ENCODE data around the gene ATR.
"Not testable (repeated sequence)": the region's sequence is repeated elsewhere in the genome, so short reads cannot be mapped to it uniquely, and the experiment has no call there.

ATR gene

GRCh38 chr3:142445816-142446254 lies 132.7 kb downstream of the ATR start:
- DNase-seq, result no peak

DNA sequence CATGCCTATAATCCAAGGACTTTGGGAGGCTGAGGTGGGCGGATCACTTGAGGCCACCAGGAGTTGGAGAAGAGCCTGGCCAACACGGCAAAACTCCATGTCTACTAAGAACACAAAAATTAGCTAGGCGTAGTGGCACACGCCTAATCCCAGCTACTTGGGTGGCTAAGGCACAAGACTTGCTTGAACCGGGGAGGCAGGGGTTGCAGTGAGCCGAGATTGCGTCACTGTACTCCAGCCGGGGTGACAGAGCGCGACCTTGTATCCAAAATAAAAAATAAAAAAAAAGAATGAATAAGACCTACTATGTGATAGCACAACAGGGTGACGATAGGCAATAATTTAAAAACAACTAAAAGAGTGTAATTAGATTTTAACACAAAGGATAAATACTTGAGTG lies 134.2 kb downstream of the ATR start:
- DNase-seq, result no peak

DNA sequence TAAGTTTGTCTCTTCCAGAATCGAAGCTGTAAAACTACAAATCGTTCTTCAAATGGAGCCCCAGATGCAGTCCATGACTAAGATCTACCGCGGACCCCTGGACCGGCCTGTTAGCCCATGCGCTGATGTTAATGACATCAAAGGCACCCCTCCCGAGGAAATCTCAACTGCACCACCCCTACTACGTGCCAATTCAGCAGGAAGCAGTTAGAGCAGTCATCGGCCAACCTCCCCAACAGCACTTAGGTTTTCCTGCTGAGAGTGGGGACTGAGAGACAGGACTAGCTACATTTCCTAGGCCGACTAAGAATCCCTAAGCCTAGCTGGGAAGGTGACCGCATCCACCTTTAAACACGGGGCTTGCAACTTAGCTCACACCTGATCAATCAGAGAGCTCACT lies 135.5 kb downstream of the ATR start:
- not testable (repeated sequence) for DNase-seq

DNA sequence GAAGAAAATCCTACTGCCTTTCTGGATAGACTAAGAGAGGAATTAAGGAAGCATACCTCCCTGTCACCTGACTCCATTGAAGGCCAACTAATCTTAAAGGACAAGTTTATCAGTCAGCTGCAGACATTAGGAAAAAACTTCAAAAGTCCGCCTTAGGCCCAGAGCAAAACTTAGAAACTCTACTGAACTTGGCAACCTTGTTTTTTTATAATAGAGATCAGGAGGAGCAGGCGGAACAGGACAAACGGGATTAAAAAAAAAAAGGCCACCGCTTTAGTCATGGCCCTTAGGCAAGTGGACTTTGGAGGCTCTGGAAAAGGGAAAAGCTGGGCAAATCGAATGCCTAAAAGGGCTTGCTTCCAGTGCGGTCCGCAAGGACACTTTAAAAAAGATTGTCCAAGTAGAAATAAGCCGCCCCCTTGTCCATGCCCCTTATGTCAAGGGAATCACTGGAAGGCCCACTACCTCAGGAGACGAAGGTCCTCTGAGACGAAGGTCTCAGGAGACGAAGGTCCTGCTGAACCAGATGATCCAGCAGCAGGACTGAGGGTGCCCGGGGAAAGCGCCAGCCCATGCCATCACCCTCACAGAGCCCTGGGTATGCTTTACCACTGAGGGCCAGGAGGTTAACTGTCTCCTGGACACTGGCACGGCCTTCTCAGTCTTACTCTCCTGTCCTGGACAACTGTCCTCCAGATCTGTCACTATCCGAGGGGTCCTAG lies 138.9 kb downstream of the ATR start:
- DNase-seq, result not testable (repeated sequence)

- not testable (repeated sequence) for DNase-seq
Measured at GRCh38 chr3:142438096-142438495, 140.4 kb downstream of the ATR start.

DNA sequence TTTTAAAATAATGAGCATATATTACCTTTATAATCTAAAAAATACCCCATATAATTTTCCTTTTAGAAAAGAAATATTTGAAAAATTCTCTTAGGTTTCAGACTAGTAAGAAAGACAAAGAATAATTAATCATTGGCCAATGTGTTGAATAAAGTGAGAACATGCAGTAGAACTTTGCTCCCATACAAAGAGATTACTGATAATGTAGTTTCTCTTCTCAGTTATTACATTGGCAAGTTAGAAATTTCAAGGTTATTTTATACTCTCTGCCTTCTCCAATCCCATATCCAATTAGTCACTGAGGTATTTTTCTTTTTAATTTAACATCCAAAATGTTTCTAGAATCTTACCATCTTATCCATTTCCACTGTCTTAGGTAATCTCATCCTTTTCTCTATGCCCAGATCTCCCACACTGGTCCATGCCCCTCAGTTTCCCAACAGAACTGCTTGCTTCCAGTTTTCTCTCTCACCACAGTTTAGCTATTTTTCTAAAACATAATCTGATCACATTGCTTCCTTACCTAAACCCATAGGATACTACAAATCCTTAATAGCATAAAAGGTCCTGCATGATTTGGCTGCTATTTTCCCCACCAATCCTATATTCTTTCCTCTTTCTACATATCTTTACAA lies 141.5 kb downstream of the ATR start:
- no peak for DNase-seq

- DNase-seq, result no peak
Measured at GRCh38 chr3:142434503-142434902, 144.0 kb downstream of the ATR start.

- DNase-seq, result no peak
Measured at GRCh38 chr3:142433110-142433509, 145.4 kb downstream of the ATR start.

DNA sequence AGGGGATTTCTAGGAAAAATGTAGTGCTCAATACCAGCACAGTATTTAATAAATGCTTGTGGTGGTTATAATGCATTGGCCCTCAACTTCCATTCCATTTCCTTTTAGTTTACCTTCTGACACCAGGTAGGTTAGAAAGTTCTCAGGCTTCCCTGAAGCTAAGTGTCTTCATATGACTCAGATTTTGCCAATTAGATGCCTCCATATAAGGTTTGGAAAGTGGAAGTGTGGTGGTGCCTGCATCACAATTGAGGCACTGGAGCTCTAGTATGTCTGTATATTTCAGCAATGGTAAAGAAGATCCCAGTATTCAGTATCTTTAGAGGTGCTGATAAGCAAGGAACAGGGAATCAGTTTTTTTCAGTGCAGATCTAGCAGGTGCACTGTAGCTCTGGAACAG lies 149.0 kb downstream of the ATR start:
- DNase-seq, result no peak

DNA sequence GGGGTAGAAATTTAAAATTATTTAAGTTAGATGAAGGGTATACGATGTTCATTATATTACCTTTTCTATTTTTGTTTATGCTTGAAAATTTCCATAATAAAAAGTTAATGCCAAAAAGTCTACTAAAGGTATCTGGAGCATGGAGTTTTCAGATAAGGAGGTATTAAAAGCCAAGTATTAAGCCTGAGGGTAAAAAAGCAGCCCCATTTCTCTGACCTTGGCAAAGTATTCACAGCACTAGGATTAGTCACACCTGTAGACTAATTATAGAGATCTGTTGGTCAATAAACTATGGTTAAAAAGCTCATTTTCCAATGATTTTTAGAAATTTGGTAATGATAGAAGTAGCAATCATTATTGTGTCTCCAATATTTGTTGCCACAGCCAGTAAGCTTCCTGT lies 153.8 kb downstream of the ATR start:
- no peak for DNase-seq

DNA sequence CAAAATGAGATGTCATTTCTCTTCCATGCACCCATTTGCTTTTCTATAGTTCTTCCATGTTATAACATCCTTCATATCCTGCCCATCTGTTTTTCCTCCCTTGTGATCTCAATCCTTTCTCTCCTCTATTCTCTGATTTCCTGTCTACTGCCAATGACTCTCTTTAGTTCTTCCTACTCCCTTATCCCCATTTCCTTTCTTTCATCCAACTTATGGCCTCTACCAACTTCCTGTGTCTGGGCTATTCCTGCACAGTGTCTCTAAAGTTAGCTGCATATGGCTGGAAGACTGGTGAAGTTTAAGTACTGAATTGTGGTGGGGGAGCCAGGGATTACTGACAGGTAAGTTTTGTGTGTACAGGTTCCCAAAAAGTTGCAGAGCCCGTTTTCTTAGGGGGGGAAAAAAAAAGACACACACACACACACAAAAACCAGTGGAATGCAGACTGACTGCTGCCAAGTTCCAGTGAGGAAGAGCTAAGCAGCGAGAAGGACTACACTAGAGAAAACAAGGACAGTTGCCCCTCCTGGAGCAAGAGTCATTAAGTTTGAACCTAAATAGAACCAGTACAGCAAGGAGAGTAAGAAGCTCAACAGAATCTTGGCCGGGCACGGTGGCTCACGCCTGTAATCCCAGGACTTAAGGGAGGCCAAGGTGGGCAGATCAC lies 159.5 kb downstream of the ATR start:
- DNase-seq, result no peak

DNA sequence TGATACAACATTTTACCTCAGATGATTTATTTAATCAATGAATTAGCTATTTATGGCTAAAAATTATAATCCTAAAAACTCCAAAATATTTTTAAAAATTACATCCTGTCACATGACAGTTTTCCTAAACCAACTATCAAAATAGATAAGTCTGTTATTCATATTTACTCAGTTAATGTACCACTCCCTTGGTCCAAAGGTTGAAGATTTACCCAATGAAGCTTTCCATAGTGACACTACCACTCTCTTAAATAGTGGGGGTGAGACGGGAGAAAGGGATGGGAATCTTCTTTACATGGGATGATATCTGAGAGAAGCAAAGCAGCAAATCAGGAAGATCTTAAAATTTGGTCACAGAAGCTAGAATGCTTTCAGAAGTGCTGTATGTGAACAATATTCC lies 161.2 kb downstream of the ATR start:
- DNase-seq, result no peak

- not testable (repeated sequence) for DNase-seq
Measured at GRCh38 chr3:142400537-142400936, 178.0 kb downstream of the ATR start.

All from activated T-cell treated with anti-CD3 and anti-CD28 coated beads for 4 hours (primary cell).